Ishikawa (cell line): ENCODE data around the gene DNAH7.

Experiments used
- CEBPB ChIP-seq: IDR thresholded peaks from 2 replicates; pipeline ENCODE4 v1.6.1; 2012
- CREB1 ChIP-seq: IDR thresholded peaks from 2 replicates; pipeline ENCODE4 v1.6.1; 2012; ENCODE audit warnings: low read depth
- EP300 ChIP-seq: IDR thresholded peaks from 2 replicates; pipeline ENCODE4 v1.6.1; 2012; ENCODE audit warnings: borderline replicate concordance
- MAX ChIP-seq: IDR thresholded peaks from 2 replicates; pipeline ENCODE4 v1.6.1; 2012
- RAD21 ChIP-seq: IDR thresholded peaks from 2 replicates; pipeline ENCODE4 v1.6.1; 2012; ENCODE audit warnings: low read depth
- REST ChIP-seq: IDR thresholded peaks from 2 replicates; pipeline ENCODE4 v1.6.1; 2012; ENCODE audit warnings: low read depth, mild to moderate bottlenecking
- TAF1 ChIP-seq: IDR thresholded peaks from 2 replicates; pipeline ENCODE4 v1.6.1; 2012; ENCODE audit warnings: low read depth, mild to moderate bottlenecking

- TF ChIP-seq MAX (no peak), REST (no peak), CEBPB (no peak), RAD21 (no peak), CREB1 (no peak), EP300 (no peak), TAF1 (no peak)
Observed at GRCh38 chr2:195813421-195813820, 255.2 kb downstream of the DNAH7 start.
